Common myeloid progenitor, CD34-positive (primary cell): Measurements from ENCODE around the gene GPR142.
A peak's percentile ranks its signal among the peaks of the same experiment; 100 is the strongest.

Experiments used
- CTCF ChIA-PET: fragments of 350-600 bp; sonication (Branson Sonifier 250); formaldehyde crosslinking; loops from one replicate; lab custom pipeline; 2021; ENCODE audit warnings: antibody characterized with exemption; lab: Charles Lee
- POLR2A ChIA-PET: fragments of 350-600 bp; sonication (Branson Sonifier 250); formaldehyde crosslinking; loops from one replicate; lab custom pipeline; 2021; ENCODE audit warnings: antibody characterized with exemption; lab: Charles Lee
- DNase-seq, 3 donors: peaks; one replicate each; pipeline versions ENCODE4 v3.0.0 to v3.0.0-alpha.2; 2013
- H3K27ac ChIP-seq, 2 experiments: 1 replicate in 1 of 2; 2 replicates in 1 of 2; pipeline ENCODE4 v1.7.0; 2013; ENCODE audit warnings: inconsistent platforms in 2 of 2, low read length in 2 of 2, mild to moderate bottlenecking in 2 of 2, low read depth in 1 of 2, moderate library complexity in 1 of 2; ENCODE audit not compliant: severe bottlenecking in 2 of 2, insufficient read depth in 1 of 2, poor library complexity in 1 of 2
- H3K27me3 ChIP-seq, 5 experiments: replicated peaks in 2 of 5; 1 replicate in 3 of 5; 2 replicates in 2 of 5; pipeline versions ENCODE4 v1.6.1 to v1.7.0; 2013; ENCODE audit warnings: low read length in 4 of 5, mild to moderate bottlenecking in 2 of 5, moderate library complexity in 2 of 5, inconsistent platforms in 1 of 5; ENCODE audit not compliant: insufficient read depth in 5 of 5, control insufficient read depth in 4 of 5
- H3K36me3 ChIP-seq, 4 experiments: 1 replicate in 2 of 4; 2 replicates in 2 of 4; pipeline versions ENCODE4 v1.6.1 to v1.7.0; 2013; ENCODE audit warnings: low read length in 3 of 4, control low read depth in 1 of 4, mild to moderate bottlenecking in 1 of 4; ENCODE audit not compliant: control insufficient read depth in 4 of 4, insufficient read depth in 4 of 4
- H3K4me1 ChIP-seq, 4 experiments: 1 replicate in 3 of 4; 2 replicates in 1 of 4; pipeline versions ENCODE4 v1.6.1 to v1.7.1; 2013; ENCODE audit warnings: low read length in 3 of 4, mild to moderate bottlenecking in 3 of 4, control low read depth in 1 of 4, inconsistent platforms in 1 of 4, moderate library complexity in 1 of 4; ENCODE audit not compliant: control insufficient read depth in 4 of 4, insufficient read depth in 4 of 4; ENCODE audit errors: control extremely low read depth in 1 of 4
- H3K4me3 ChIP-seq, 7 experiments: 1 replicate in 4 of 7; 2 replicates in 3 of 7; pipeline versions ENCODE4 v1.5.1 to v1.7.0; 2013; ENCODE audit warnings: mild to moderate bottlenecking in 7 of 7, low read length in 6 of 7, moderate library complexity in 6 of 7, inconsistent platforms in 2 of 7, low read depth in 2 of 7, control low read depth in 1 of 7; ENCODE audit not compliant: insufficient read depth in 4 of 7, control insufficient read depth in 1 of 7; ENCODE audit errors: extremely low read depth in 1 of 7
- H3K9me3 ChIP-seq, 5 experiments: 1 replicate in 4 of 5; 2 replicates in 1 of 5; pipeline versions ENCODE4 v1.6.1 to v1.7.1; 2013; ENCODE audit warnings: low read length in 4 of 5, mild to moderate bottlenecking in 2 of 5, inconsistent platforms in 1 of 5, low read depth in 1 of 5, moderate library complexity in 1 of 5; ENCODE audit not compliant: control insufficient read depth in 4 of 5, insufficient read depth in 2 of 5; ENCODE audit errors: control extremely low read depth in 1 of 5
- WGBS: methylation state at CpG from one replicate; pipeline ENCODE4 v1.1.5; 2013; ENCODE audit not compliant: insufficient coverage; 5-methylcytosine and 5-hydroxymethylcytosine counted together

GPR142 gene

DNA sequence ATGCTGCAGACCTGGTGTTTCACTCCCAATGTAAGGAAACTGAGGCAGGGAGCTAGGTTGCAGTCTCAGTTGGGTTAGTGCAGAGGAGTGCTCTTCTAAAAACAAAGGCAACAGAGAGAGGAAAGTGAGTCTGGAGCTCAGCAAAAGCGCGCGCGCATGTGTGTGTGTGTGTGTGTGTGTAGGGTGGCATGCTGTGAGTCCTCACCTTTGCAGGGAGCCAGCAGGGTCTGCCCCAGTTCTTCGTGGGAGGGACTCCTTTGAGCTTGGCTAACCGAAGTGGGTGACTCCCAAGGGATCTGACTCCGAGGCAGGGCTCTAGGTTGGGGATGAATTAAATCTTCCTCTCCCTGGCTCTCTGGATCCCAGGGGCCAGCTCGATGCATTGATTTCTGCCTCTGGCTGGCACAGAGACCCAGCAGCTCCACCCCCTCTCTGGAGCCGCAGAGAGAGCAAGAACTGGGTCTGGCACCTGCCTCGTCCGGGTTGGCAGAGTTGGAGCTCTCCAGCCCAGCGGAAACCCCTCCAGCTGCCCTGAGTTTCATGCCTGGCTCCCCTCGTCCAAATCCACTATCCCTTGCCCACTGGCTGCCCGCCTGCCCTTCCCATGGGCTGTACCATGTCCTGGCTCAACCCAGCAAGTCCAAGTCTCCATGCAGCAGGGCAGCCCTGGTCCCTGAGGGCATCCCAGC, 4.4 kb upstream of the GPR142 start:
- peaks cover 0 to 23% (median 11%) of the 10 kb centered on the region in 5 experiments for H3K27me3 ChIP-seq
- peaks cover 0 to 14% (median 10%) of the 10 kb centered on the region in 4 experiments for H3K4me1 ChIP-seq
- H3K27ac ChIP-seq = no peak overlapping the region
- no peaks in the 10 kb centered on the region for H3K36me3 ChIP-seq
- no peak overlapping the region for H3K4me3 ChIP-seq
- ChIA-PET POLR2A (no interaction called here), CTCF (interaction anchor here (0.7 to 18.8 kb wide), 18 partner anchors 7 to 240 kb away, joined by 3 to 185 read pairs (median 4); no protein-coding TSS in a partner anchor)
- 92% methylated on average over 11 of the region's 14 CpGs for WGBS
- no peaks in the 10 kb centered on the region for H3K9me3 ChIP-seq
- no peak for DNase-seq

DNA sequence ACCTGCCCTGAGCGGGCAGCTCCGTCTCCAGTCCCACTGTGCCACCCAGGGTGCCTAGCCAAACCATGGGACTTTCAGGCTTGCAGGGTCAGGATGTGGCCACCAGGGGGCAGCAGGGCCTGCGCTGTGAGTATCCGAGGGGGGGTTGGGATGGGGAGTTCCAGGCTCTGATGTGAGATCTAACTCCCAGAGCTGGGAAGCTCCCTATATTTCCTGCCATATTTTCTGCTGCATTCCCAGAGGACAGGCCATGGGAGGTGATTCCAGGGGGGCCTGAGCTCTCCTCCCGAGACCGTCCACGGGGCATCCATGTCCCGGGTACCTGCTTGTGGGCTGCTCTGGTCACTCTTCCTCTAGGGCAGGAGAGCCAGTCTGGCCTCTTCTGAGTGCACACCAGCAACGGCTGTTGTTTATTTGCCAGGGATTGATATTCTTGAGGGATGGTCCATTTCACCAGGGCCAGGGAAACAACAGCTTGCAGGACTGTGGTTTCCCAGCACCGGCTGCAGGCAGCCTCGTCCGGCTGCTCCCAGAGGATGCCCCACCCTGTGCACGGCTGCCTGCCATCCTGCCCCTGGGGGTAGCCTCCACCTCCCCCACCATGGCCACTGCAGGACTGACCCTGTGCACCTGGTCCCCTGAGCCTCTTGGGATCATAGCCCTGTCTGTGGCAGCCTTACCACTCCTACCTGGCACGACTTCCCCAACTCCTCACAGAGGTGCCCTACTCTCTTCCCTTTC, 1.2 kb downstream of the GPR142 start:
- DNase-seq = peak; percentile 42 to 56 (median 47)
- Histone ChIP-seq H3K27ac (no peak overlapping the region), H3K4me3 (peak overlapping the region in 3 of 7 experiments; percentile 36 to 60 (median 43)), H3K36me3 (no peaks in the 10 kb centered on the region), H3K9me3 (no peaks in the 10 kb centered on the region), H3K4me1 (peaks cover 2 to 17% (median 15%) of the 10 kb centered on the region in 4 experiments), H3K27me3 (no peaks in the 10 kb centered on the region)
- CTCF ChIA-PET = interaction anchor here (0.7 to 12.3 kb wide), 32 partner anchors 9 to 237 kb away, joined by 3 to 105 read pairs (median 4); partner anchors contain the start of genes CD300A and CD300LB
- 8% methylated on average over 13 of the region's 14 CpGs for WGBS
- POLR2A ChIA-PET = interaction anchor here (0.8 kb wide), 1 partner anchor 164 kb away, joined by 3 read pairs; no protein-coding TSS in a partner anchor

DNA sequence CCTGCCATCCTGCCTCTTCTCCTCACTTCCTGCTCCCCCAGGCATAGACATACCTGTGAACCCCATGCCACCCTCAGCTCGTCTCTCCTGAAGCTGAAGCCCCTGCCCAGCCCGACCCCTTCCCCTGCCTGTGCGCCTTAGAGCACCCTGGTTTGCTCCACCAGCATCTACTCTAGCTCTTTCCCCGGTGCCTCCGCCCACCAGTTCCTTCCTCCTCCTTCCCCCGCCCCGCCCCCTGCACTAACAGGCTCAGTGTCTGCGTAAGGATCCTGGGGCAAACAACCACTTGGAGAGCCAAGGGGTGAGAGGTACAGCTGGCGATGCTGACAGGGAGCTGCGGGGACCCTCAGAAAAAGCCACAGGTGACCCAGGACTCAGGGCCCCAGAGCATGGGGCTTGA, 1.9 kb downstream of the GPR142 start:
- 0% methylated on average over 7 of the region's 10 CpGs for WGBS
- H3K4me3 ChIP-seq = peak overlapping the region in 2 of 7 experiments; percentile 43 to 60
- no peaks in the 10 kb centered on the region for H3K27me3 ChIP-seq
- peak; percentile 57 to 82 (median 81) for DNase-seq
- H3K36me3 ChIP-seq = no peaks in the 10 kb centered on the region
- POLR2A ChIA-PET = interaction anchor here (0.6 kb wide), 1 partner anchor 360 kb away, joined by 4 read pairs; no protein-coding TSS in a partner anchor
- peaks cover 2 to 17% (median 15%) of the 10 kb centered on the region in 4 experiments for H3K4me1 ChIP-seq
- CTCF ChIA-PET = interaction anchor here (0.9 to 12.3 kb wide), 17 partner anchors 7 to 163 kb away, joined by 3 to 105 read pairs (median 6); partner anchors contain the start of gene BTBD17
- no peaks in the 10 kb centered on the region for H3K9me3 ChIP-seq
- H3K27ac ChIP-seq = no peak overlapping the region

DNA sequence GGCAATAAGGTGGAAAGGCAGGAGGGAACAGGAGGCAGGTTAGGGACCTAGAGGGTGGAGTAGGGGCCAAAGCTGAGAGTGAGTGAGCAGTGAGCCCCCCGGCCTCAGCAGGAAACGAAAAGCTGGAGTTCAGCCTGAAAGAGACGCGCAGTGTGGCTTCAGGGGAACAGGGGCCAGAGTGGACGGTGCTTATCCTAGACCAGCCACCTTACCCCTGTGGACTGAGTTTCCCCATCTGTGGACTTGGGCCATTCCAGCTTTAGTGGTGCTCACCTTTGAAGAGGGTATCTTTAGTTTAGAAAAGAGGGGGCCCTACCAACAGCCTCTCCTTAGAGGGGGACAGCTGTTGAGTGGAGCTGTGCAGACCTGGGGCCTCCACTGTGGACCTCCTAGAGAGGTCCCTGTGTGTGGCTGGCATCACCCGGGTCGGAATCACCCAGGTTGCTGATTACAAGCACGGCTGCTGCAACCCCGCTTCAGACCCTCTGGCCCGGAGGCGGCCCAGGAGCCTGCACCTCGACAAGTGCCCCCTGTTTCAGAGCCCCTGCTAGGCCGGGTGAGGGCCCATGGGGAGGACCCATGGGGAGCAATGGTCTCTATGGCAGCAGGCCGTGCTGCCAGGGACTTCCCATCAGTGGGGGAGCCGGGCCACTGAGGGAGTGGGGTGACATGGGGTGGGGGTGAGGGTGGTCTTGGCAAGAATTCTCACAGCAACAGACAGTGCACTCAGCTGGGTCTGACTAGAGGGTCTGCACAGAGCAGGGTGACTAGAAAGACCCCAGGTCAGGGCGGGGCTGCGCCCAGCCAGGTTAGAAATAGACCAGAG, 2.6 kb downstream of the GPR142 start:
- POLR2A ChIA-PET = interaction anchor here (0.6 to 0.7 kb wide), 2 partner anchors 55 to 361 kb away, joined by 4 read pairs; no protein-coding TSS in a partner anchor

DNA sequence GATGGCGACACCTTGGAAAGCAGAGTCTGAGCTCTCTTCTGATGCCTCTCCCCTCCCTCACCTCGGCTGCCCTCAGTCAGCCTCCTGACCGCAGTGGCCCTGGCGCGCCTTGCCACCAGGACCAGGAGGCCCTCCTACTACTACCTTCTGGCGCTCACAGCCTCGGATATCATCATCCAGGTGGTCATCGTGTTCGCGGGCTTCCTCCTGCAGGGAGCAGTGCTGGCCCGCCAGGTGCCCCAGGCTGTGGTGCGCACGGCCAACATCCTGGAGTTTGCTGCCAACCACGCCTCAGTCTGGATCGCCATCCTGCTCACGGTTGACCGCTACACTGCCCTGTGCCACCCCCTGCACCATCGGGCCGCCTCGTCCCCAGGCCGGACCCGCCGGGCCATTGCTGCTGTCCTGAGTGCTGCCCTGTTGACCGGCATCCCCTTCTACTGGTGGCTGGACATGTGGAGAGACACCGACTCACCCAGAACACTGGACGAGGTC, 4.4 kb downstream of the GPR142 start:
- 96% methylated on average over 23 of the region's 26 CpGs for WGBS
- ChIA-PET CTCF (interaction anchor here (2.4 to 12.3 kb wide), 2 partner anchors 7 to 10 kb away, joined by 12 to 105 read pairs; partner anchors contain the start of gene BTBD17), POLR2A (no interaction called here)
- no peaks in the 10 kb centered on the region for H3K9me3 ChIP-seq
- no peak for DNase-seq
- no peak overlapping the region for H3K4me3 ChIP-seq
- no peak overlapping the region for H3K27ac ChIP-seq
- H3K36me3 ChIP-seq = no peaks in the 10 kb centered on the region
- peaks cover 2 to 17% (median 15%) of the 10 kb centered on the region in 4 experiments for H3K4me1 ChIP-seq
- H3K27me3 ChIP-seq = no peaks in the 10 kb centered on the region

More for the DNA sequence above, 2.6 kb downstream of the GPR142 start:
- no peak overlapping the region for H3K27ac ChIP-seq
- no peak for DNase-seq
- no peaks in the 10 kb centered on the region for H3K36me3 ChIP-seq
- WGBS = 85% methylated on average over 13 of the region's 17 CpGs
- H3K4me1 ChIP-seq = peaks cover 2 to 17% (median 15%) of the 10 kb centered on the region in 4 experiments
- CTCF ChIA-PET = interaction anchor here (0.5 to 12.3 kb wide), 17 partner anchors 8 to 162 kb away, joined by 3 to 105 read pairs (median 4); partner anchors contain the start of gene BTBD17
- H3K27me3 ChIP-seq = no peaks in the 10 kb centered on the region
- no peaks in the 10 kb centered on the region for H3K9me3 ChIP-seq
- H3K4me3 ChIP-seq = peak overlapping the region in 2 of 7 experiments; percentile 43 to 60

- Histone ChIP-seq H3K4me3 (no peak overlapping the region), H3K27me3 (no peaks in the 10 kb centered on the region), H3K36me3 (no peaks in the 10 kb centered on the region), H3K9me3 (no peaks in the 10 kb centered on the region), H3K4me1 (peaks cover 2 to 17% (median 15%) of the 10 kb centered on the region in 4 experiments), H3K27ac (no peak overlapping the region)
- POLR2A ChIA-PET = interaction anchor here (0.6 kb wide), 1 partner anchor 303 kb away, joined by 3 read pairs; no protein-coding TSS in a partner anchor
- no peak for DNase-seq
- 97% methylated on average over 6 of the region's 9 CpGs for WGBS
- CTCF ChIA-PET = interaction anchor here (1.8 to 3.8 kb wide), 2 partner anchors 83 to 87 kb away, joined by 6 to 21 read pairs; no protein-coding TSS in a partner anchor
Observed at GRCh38 chr17:74372426-74372825, 5.1 kb downstream of the GPR142 start.
